Measurements from ENCODE around the gene NOX5.

GRCh38 chr15:69095274-69095673 lies 80.8 kb downstream of the NOX5 start:
- no peak for TF ChIP-seq POLR2A (IDR thresholded peaks at IDR 0.05)
- TF ChIP-seq CTCF (IDR thresholded peaks at IDR 0.05): no peak

All from esophagus squamous epithelium (tissue), 4 donors.